H1 (cell line): ENCODE results near the gene OPALIN. TPM values are rescaled to one million over a fixed set of nuclear protein-coding genes. Genes with fewer than 3 reads are reported as not detected.

ENCODE experiments used
- BRCA1 ChIP-seq: IDR thresholded peaks from 2 replicates; pipeline ENCODE4 v1.6.1; 2012; ENCODE audit warnings: low read depth, low read length, improper control_type of control experiment
- CBX8 ChIP-seq: fragments of 300-800, 300-1000 bp; sonication (generic); IDR thresholded peaks from 2 replicates; pipeline ENCODE4 v1.7.1; 2016; ENCODE audit warnings: low read depth, low read length, borderline replicate concordance
- CHD1 ChIP-seq: IDR thresholded peaks from 2 replicates; pipeline ENCODE4 v1.6.1; 2012; ENCODE audit warnings: low read depth, low read length, improper control_type of control experiment
- CHD7 ChIP-seq: fragments of 300-600 bp; sonication (generic); IDR thresholded peaks from 2 replicates; pipeline ENCODE4 v1.7.1; 2012; ENCODE audit warnings: low read length, moderate library complexity, mild to moderate bottlenecking, inconsistent platforms; ENCODE audit not compliant: insufficient replicate concordance
- CREB1 ChIP-seq: IDR thresholded peaks from 2 replicates; pipeline ENCODE4 v1.6.1; 2012; ENCODE audit warnings: inconsistent platforms
- EP300 ChIP-seq, 2 experiments: IDR thresholded peaks; 1 replicate in 1 of 2; 2 replicates in 1 of 2; pipeline ENCODE4 v1.6.1; 2011 to 2012; ENCODE audit warnings: low read depth in 2 of 2, low read length in 2 of 2, mild to moderate bottlenecking in 2 of 2, borderline replicate concordance in 1 of 2, inconsistent platforms in 1 of 2, moderate library complexity in 1 of 2
- FOSL1 ChIP-seq: IDR thresholded peaks from 2 replicates; pipeline ENCODE4 v1.6.1; 2011; ENCODE audit warnings: mild to moderate bottlenecking, low read depth, low read length, moderate library complexity; ENCODE audit not compliant: insufficient read depth
- MAFK ChIP-seq: IDR thresholded peaks from 2 replicates; pipeline ENCODE4 v1.6.1; 2012; ENCODE audit warnings: low read depth, mild to moderate bottlenecking, improper control_type of control experiment, low read length
- RNF2 ChIP-seq: fragments of 200-900, 300-1000 bp; sonication (generic); IDR thresholded peaks from 2 replicates; pipeline ENCODE4 v1.7.1; 2016; ENCODE audit warnings: borderline replicate concordance, low read depth, mild to moderate bottlenecking, antibody characterized with exemption, low read length; ENCODE audit not compliant: poor library complexity, severe bottlenecking; ENCODE audit errors: missing control alignments
- SIN3A ChIP-seq, 2 experiments: IDR thresholded peaks in 1 of 2; conservative IDR thresholded peaks in 1 of 2; 2 replicates each; pipeline ENCODE4 v1.6.1; 2011 to 2012; ENCODE audit warnings: low read length in 2 of 2, improper control_type of control experiment in 1 of 2, low read depth in 1 of 2, mild to moderate bottlenecking in 1 of 2
- polyA plus RNA-seq, 7 experiments: library from polyadenylated mRNA; depleted of rRNA in 3 of 7; stranded (reverse) in 5 of 7; unstranded in 2 of 7; fragments of >200 nt in 5 of 7; fragments of 200-250 nt in 2 of 7; gene quantifications; 1 replicate in 5 of 7; 2 replicates in 1 of 7; 4 replicates in 1 of 7; pipeline versions ENCODE4 v1.2.1 to v1.2.3, GENCODE V29; 2011 to 2013; ENCODE audit warnings: missing spikeins in 2 of 7, mixed read lengths in 2 of 7
- total RNA-seq: library from RNA; stranded (reverse); fragmentation: NEBNext Ultra II Directional; extraction: Animal tissue kit (Norgen Biotek cat#: 25700); gene quantifications from 2 replicates; pipeline ENCODE4 v1.2.1, GENCODE V29; 2021

OPALIN gene
- total and polyA plus RNA-seq, 2 of the 8 experiments (the other 6 are each of a cell fraction or from before 2014, with no cell fraction given) = 0.03 TPM; not detected in 1

- TF ChIP-seq CHD7 = no peak
- no peak for TF ChIP-seq SIN3A (conservative IDR thresholded peaks at IDR 0.05 in 1 of 2, IDR thresholded peaks at IDR 0.05 in 1 of 2; ENCODE audit: low read depth in 1 of 2, low read length in 2 of 2)
- no peak for TF ChIP-seq RNF2
- TF ChIP-seq EP300 (IDR thresholded peaks at IDR 0.05; ENCODE audit: borderline replicate concordance in 1 of 2, low read depth in 2 of 2, low read length in 2 of 2) = no peak
- TF ChIP-seq BRCA1 = no peak
- TF ChIP-seq CREB1 = no peak
- no peak for TF ChIP-seq MAFK
- no peak for TF ChIP-seq CHD1
- no peak for TF ChIP-seq CBX8
- TF ChIP-seq FOSL1 = no peak
Observed at GRCh38 chr10:96306516-96306915, 52.3 kb downstream of the OPALIN start (continued).
